Endodermal cell (in vitro differentiated cells): Measurements from ENCODE around the gene TNFRSF8. TPM values are rescaled to one million over a fixed set of nuclear protein-coding genes. Genes with fewer than 3 reads are reported as not detected.

Experiments used
- DNase-seq: peaks from one replicate; pipeline ENCODE4 v3.0.0-alpha.2; 2017
- H3K27ac ChIP-seq: 2 replicates; pipeline ENCODE4 v1.5.1; 2013; ENCODE audit warnings: mild to moderate bottlenecking, low read depth, low read length, moderate library complexity
- H3K27me3 ChIP-seq: 2 replicates; pipeline ENCODE4 v1.6.1; 2013; ENCODE audit warnings: mild to moderate bottlenecking, low read length, moderate library complexity; ENCODE audit not compliant: insufficient read depth, control insufficient read depth, poor library complexity, severe bottlenecking
- H3K36me3 ChIP-seq: 2 replicates; pipeline ENCODE4 v1.7.0; 2013; ENCODE audit warnings: mild to moderate bottlenecking, low read length, moderate library complexity; ENCODE audit not compliant: control insufficient read depth, insufficient read depth
- H3K4me1 ChIP-seq: one replicate; pipeline ENCODE4 v1.7.0; 2013; ENCODE audit warnings: low read length; ENCODE audit not compliant: control insufficient read depth, insufficient read depth
- H3K4me3 ChIP-seq: 2 replicates; pipeline ENCODE4 v1.5.1; 2013; ENCODE audit warnings: mild to moderate bottlenecking, low read length, moderate library complexity
- H3K9ac ChIP-seq: 2 replicates; pipeline ENCODE4 v1.6.1; 2013; ENCODE audit warnings: mild to moderate bottlenecking, low read length, moderate library complexity; ENCODE audit not compliant: poor library complexity, severe bottlenecking; ENCODE audit errors: extremely low read depth
- H3K9me3 ChIP-seq: 2 replicates; pipeline ENCODE4 v1.6.1; 2013; ENCODE audit warnings: mild to moderate bottlenecking, low read length, moderate library complexity; ENCODE audit not compliant: control insufficient read depth
- H3K27ac Mint-ChIP-seq: 2 replicates; pipeline ENCODE4 v1.8.0; 2020; ENCODE audit warnings: mixed read lengths
- H3K27me3 Mint-ChIP-seq: 2 replicates; pipeline ENCODE4 v1.8.0; 2021; ENCODE audit warnings: mild to moderate bottlenecking, mixed read lengths; ENCODE audit not compliant: insufficient read depth
- H3K36me3 Mint-ChIP-seq: 2 replicates; pipeline ENCODE4 v1.8.0; 2020; ENCODE audit warnings: low read depth, mixed read lengths
- H3K4me1 Mint-ChIP-seq: 2 replicates; pipeline ENCODE4 v1.8.0; 2020; ENCODE audit warnings: mixed read lengths
- H3K4me3 Mint-ChIP-seq: 2 replicates; pipeline ENCODE4 v1.8.0; 2020; ENCODE audit warnings: mild to moderate bottlenecking, moderate library complexity, mixed read lengths
- H3K9me3 Mint-ChIP-seq: 2 replicates; pipeline ENCODE4 v1.8.0; 2020; ENCODE audit warnings: mild to moderate bottlenecking, mixed read lengths
- CTCF ChIP-seq: fragments of 200-600 bp; sonication (generic); conservative IDR thresholded peaks from 2 replicates; pipeline ENCODE4 v1.5.0; 2021; ENCODE audit warnings: antibody characterized with exemption, mild to moderate bottlenecking
- WGBS, 2 experiments: methylation state at CpG; one replicate each; pipeline versions ENCODE4 v1.1.5 to v1.1.7; 2013; ENCODE audit warnings: missing lambda C conversion rate in 2 of 2, mixed read lengths in 1 of 2; ENCODE audit not compliant: insufficient coverage in 1 of 2, insufficient read length in 1 of 2; 5-methylcytosine and 5-hydroxymethylcytosine counted together
- total RNA-seq, 2 donors: library from RNA; stranded (reverse); fragmentation: NEBNext Ultra II Directional in 1 of 2; extraction: Animal tissue kit (Norgen Biotek cat#: 25700) in 1 of 2; gene quantifications; 2 replicates in 1 of 2; 3 replicates in 1 of 2; pipeline ENCODE4 v1.2.1, GENCODE V29; 2021

The TNFRSF8 gene
- total RNA-seq, 2 donors from 2014 or later = 0.69 to 2.3 TPM

GRCh38 chr1:12047120-12047876, 15.8 kb upstream of the TNFRSF8 start:
- no peak overlapping the region for H3K27ac Mint-ChIP-seq
- peaks cover 3% of the 10 kb centered on the region for H3K4me1 ChIP-seq
- H3K9me3 Mint-ChIP-seq = peaks cover 10% of the 10 kb centered on the region
- H3K36me3 Mint-ChIP-seq = no peaks in the 10 kb centered on the region
- H3K9ac ChIP-seq = no peak overlapping the region
- WGBS, 2 experiments = 84 to 90% methylated on average over 17 to 18 of the region's 18 CpGs
- H3K27me3 ChIP-seq = no peaks in the 10 kb centered on the region
- no peaks in the 10 kb centered on the region for H3K27me3 Mint-ChIP-seq
- H3K36me3 ChIP-seq = no peaks in the 10 kb centered on the region
- no peak overlapping the region for H3K4me3 Mint-ChIP-seq
- DNase-seq = no peak
- H3K4me1 Mint-ChIP-seq = peaks cover 12% of the 10 kb centered on the region
- no peak overlapping the region for H3K4me3 ChIP-seq
- TF ChIP-seq CTCF = no peak
- H3K27ac ChIP-seq = no peak overlapping the region
- no peaks in the 10 kb centered on the region for H3K9me3 ChIP-seq

- no peak for TF ChIP-seq CTCF
- H3K27ac ChIP-seq = no peak overlapping the region
- Mint-ChIP-seq H3K4me3 (no peak overlapping the region), H3K4me1 (peaks cover 19% of the 10 kb centered on the region), H3K9me3 (peaks cover 10% of the 10 kb centered on the region), H3K27me3 (no peaks in the 10 kb centered on the region), H3K27ac (no peak overlapping the region), H3K36me3 (no peaks in the 10 kb centered on the region)
- 86 to 94% methylated on average over 1 to 2 of the region's 2 CpGs for WGBS, 2 experiments
- no peaks in the 10 kb centered on the region for H3K36me3 ChIP-seq
- no peak overlapping the region for H3K9ac ChIP-seq
- no peak for DNase-seq
- H3K9me3 ChIP-seq = no peaks in the 10 kb centered on the region
- no peak overlapping the region for H3K4me3 ChIP-seq
- H3K4me1 ChIP-seq = peaks cover 3% of the 10 kb centered on the region
- H3K27me3 ChIP-seq = no peaks in the 10 kb centered on the region
Measured at GRCh38 chr1:12048372-12048771, 14.7 kb upstream of the TNFRSF8 start.

GRCh38 chr1:12049616-12050015, 13.5 kb upstream of the TNFRSF8 start:
- peak; percentile 75 for TF ChIP-seq CTCF
- no peak overlapping the region for H3K4me3 Mint-ChIP-seq
- WGBS, 2 experiments = 35 to 55% methylated on average over 3 to 4 of the region's 4 CpGs
- no peaks in the 10 kb centered on the region for H3K36me3 Mint-ChIP-seq
- H3K27me3 Mint-ChIP-seq = no peaks in the 10 kb centered on the region
- H3K27ac ChIP-seq = no peak overlapping the region
- H3K27me3 ChIP-seq = no peaks in the 10 kb centered on the region
- no peaks in the 10 kb centered on the region for H3K9me3 ChIP-seq
- H3K4me1 ChIP-seq = peaks cover 11% of the 10 kb centered on the region
- H3K9ac ChIP-seq = no peak overlapping the region
- no peak overlapping the region for H3K4me3 ChIP-seq
- H3K27ac Mint-ChIP-seq = peak overlapping the region; percentile 84
- H3K9me3 Mint-ChIP-seq = peaks cover 2% of the 10 kb centered on the region
- peak; percentile 84 for DNase-seq
- peaks cover 29% of the 10 kb centered on the region for H3K4me1 Mint-ChIP-seq
- no peaks in the 10 kb centered on the region for H3K36me3 ChIP-seq
